T-helper 1 cell treated with Interleukin-12 subunit alpha and Interleukin-12 subunit beta and Interleukin-4 antibody, amounts not matched to agents 30 μg/mL and 1 μg/mL, for 36 hours (primary cell): Measurements from ENCODE around the gene DNAH11.

Experiments
- H3K27ac Mint-ChIP-seq: one replicate; pipeline ENCODE4 v1.8.0; 2021; ENCODE audit warnings: mild to moderate bottlenecking, mixed read lengths
- H3K27me3 Mint-ChIP-seq: one replicate; pipeline ENCODE4 v1.8.0; 2021; ENCODE audit warnings: low read depth, mixed read lengths
- H3K36me3 Mint-ChIP-seq: one replicate; pipeline ENCODE4 v1.8.0; 2021; ENCODE audit warnings: low read depth, mixed read lengths
- H3K4me1 Mint-ChIP-seq: one replicate; pipeline ENCODE4 v1.8.0; 2021; ENCODE audit warnings: low read depth, mixed read lengths
- H3K4me3 Mint-ChIP-seq: one replicate; pipeline ENCODE4 v1.8.0; 2021; ENCODE audit warnings: mild to moderate bottlenecking, moderate library complexity, mixed read lengths
- H3K9me3 Mint-ChIP-seq: one replicate; pipeline ENCODE4 v1.8.0; 2021; ENCODE audit warnings: mixed read lengths

Gene DNAH11

GRCh38 chr7:21948364-21948763 is 405.5 kb downstream of the DNAH11 start:
- Mint-ChIP-seq H3K36me3 (no peaks in the 10 kb centered on the region), H3K27ac (no peak overlapping the region), H3K9me3 (no peaks in the 10 kb centered on the region), H3K4me1 (peaks cover 27% of the 10 kb centered on the region), H3K27me3 (peaks cover 12% of the 10 kb centered on the region), H3K4me3 (no peak overlapping the region)

DNA sequence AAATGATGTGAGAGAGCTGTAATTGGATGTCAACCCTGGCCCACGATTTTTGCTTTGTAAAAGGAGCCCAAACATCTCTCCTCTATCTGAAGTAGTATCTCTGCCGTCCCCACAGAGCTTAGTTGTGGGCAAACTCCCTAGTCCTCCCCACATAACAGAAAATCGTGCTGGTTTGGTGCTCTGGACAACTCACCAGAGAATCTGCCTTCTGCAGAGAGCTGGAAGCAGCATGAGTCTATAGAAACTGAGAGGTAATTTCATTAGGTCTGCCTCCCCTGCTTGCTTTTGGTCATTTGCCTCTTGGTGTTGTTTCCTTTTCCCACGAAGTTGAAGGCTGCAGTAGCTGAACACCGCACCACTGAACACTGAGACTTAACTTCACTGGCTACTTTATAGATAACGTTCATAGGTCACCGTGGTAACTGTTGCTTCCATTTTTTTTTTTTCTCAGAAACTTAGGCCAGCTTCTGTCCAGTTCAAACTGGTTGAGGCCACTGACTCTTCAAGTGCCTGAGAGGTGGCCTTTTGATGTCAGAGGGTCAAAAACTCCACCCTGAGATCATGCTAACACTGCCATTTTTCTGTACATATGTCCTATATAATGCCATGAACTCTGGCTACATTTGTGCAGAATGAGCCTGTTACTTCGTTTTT is 406.2 kb downstream of the DNAH11 start:
- Mint-ChIP-seq H3K9me3 (no peaks in the 10 kb centered on the region), H3K4me1 (peaks cover 27% of the 10 kb centered on the region), H3K27ac (no peak overlapping the region), H3K4me3 (no peak overlapping the region), H3K27me3 (peaks cover 12% of the 10 kb centered on the region), H3K36me3 (no peaks in the 10 kb centered on the region)
